Stimulated activated CD8-positive, alpha-beta memory T cell treated with anti-CD3 and anti-CD28 coated beads, Interleukin-4, amount 100 ng/mL, for 4 hours (primary cell): ENCODE results near the gene SLC22A1.

Experiments
- DNase-seq, 2 donors: peaks; one replicate each; pipeline ENCODE4 v3.0.0-alpha.2; 2020; ENCODE audit warnings: low read depth in 2 of 2, low spot score in 1 of 2

The SLC22A1 gene

GRCh38 chr6:160167604-160168399 is 46.2 kb downstream of the SLC22A1 start:
- no peak for DNase-seq

- no peak for DNase-seq
Measured at GRCh38 chr6:160170018-160170680, 48.5 kb downstream of the SLC22A1 start.

GRCh38 chr6:160172704-160173103 is 51.1 kb downstream of the SLC22A1 start:
- no peak for DNase-seq

GRCh38 chr6:160173806-160174527 is 52.4 kb downstream of the SLC22A1 start:
- DNase-seq: no peak

GRCh38 chr6:160174681-160175080 is 53.1 kb downstream of the SLC22A1 start:
- no peak for DNase-seq

GRCh38 chr6:160177220-160177619 is 55.6 kb downstream of the SLC22A1 start:
- DNase-seq: no peak

- no peak for DNase-seq
Measured at GRCh38 chr6:160178271-160178670, 56.7 kb downstream of the SLC22A1 start.

- DNase-seq: no peak
Measured at GRCh38 chr6:160180706-160181105, 59.1 kb downstream of the SLC22A1 start.

- DNase-seq: no peak
Measured at GRCh38 chr6:160188773-160189172, 67.2 kb downstream of the SLC22A1 start.

GRCh38 chr6:160190081-160190480 is 68.5 kb downstream of the SLC22A1 start:
- DNase-seq: no peak

GRCh38 chr6:160190973-160191372 is 69.4 kb downstream of the SLC22A1 start:
- no peak for DNase-seq

- no peak for DNase-seq
Measured at GRCh38 chr6:160192840-160193239, 71.2 kb downstream of the SLC22A1 start.

GRCh38 chr6:160194808-160195207 is 73.2 kb downstream of the SLC22A1 start:
- no peak for DNase-seq

- no peak for DNase-seq
Measured at GRCh38 chr6:160197662-160198061, 76.0 kb downstream of the SLC22A1 start.

- DNase-seq: no peak
Measured at GRCh38 chr6:160198606-160199211, 77.1 kb downstream of the SLC22A1 start.

- no peak for DNase-seq
Measured at GRCh38 chr6:160201061-160201460, 79.4 kb downstream of the SLC22A1 start.

- no peak for DNase-seq
Measured at GRCh38 chr6:160202411-160202810, 80.8 kb downstream of the SLC22A1 start.

GRCh38 chr6:160203076-160203475 is 81.5 kb downstream of the SLC22A1 start:
- no peak for DNase-seq

- no peak for DNase-seq
Measured at GRCh38 chr6:160203522-160203921, 81.9 kb downstream of the SLC22A1 start.

- no peak for DNase-seq
Measured at GRCh38 chr6:160203953-160204352, 82.3 kb downstream of the SLC22A1 start.

GRCh38 chr6:160204710-160205109 is 83.1 kb downstream of the SLC22A1 start:
- DNase-seq: no peak

- no peak for DNase-seq
Measured at GRCh38 chr6:160207618-160208017, 86.0 kb downstream of the SLC22A1 start.
